ENCODE data around the gene RDH8. TPM values are rescaled to one million over a fixed set of nuclear protein-coding genes. Genes with fewer than 3 reads are reported as not detected.

The RDH8 gene, protein sequence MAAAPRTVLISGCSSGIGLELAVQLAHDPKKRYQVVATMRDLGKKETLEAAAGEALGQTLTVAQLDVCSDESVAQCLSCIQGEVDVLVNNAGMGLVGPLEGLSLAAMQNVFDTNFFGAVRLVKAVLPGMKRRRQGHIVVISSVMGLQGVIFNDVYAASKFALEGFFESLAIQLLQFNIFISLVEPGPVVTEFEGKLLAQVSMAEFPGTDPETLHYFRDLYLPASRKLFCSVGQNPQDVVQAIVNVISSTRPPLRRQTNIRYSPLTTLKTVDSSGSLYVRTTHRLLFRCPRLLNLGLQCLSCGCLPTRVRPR
- total RNA-seq, result not detected in 2 replicates

DNA sequence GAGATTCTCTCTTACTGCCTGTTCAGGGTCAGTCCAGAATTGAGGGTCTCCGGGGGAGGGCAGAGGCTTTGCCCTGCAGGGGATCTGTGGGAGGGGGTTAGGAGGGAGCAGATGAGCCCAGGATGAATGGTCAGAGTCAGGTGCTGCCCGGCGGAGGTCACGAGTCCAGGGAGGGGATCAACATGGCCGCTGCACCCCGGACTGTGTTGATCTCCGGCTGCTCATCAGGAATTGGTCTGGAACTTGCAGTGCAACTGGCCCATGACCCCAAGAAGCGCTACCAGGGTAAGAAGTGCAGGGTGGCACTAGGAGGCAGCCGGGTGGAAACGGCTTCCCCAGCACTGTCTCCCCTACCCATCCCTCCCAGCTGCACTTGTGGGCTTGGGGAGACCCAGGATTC, at the start of gene RDH8:
Gene RDH8, plus strand, starts transcription at position 168 of the 400 bp plus-strand sequence. Its CDS starts 15 bp downstream, at position 183.

DNA sequence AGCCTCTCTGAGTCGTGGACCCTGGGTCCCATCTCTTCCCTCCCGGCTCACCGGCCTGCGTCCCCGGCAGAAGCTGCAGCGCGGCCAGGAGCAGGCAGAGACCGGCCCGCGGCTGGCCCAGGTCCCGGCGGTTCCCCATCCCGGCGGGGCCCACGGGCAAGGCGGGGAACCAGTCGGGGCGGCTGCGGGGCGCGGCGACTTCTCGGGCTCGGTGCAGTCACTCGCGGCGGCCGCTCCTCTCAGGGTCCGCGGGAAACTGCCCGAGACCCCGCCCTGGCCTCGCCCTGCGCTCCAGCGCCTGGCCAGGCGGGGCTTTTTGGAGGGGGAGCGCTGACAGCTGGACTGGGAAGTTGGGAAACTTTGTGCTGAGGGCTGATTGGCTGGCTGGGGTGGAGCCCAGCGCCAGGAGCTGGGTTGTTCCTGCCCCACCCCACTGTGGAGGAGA, 3.0 kb upstream of the RDH8 start, which contains the start of gene COL5A3:
Gene COL5A3, minus strand, starts transcription at position 258 of the 445 bp plus-strand sequence. Its CDS starts 119 bp downstream, at position 139.

Other genes starting within 250 kb of the RDH8 start
- 9.7 and 18.0 TPM in 2 replicates for gene ZNF846, start 244.7 kb upstream of the RDH8 start, total RNA-seq
- gene FBXL12, start 194.4 kb upstream of the RDH8 start, total RNA-seq, result 15.1 and 19.5 TPM in 2 replicates
- gene UBL5, start 185.6 kb upstream of the RDH8 start, total RNA-seq, result 88.2 and 107 TPM in 2 replicates
- 95.7 and 96.8 TPM in 2 replicates for gene PIN1, start 178.2 kb upstream of the RDH8 start, total RNA-seq
- 5.0 and 112 TPM in 2 replicates for gene OLFM2, start 77.0 kb upstream of the RDH8 start, total RNA-seq
- gene COL5A3, start 3.0 kb upstream of the RDH8 start, total RNA-seq, result 8.6 and 138 TPM in 2 replicates
- gene SHFL, start 72.8 kb downstream of the RDH8 start, total RNA-seq, result 27.1 and 27.7 TPM in 2 replicates
- 0.46 and 0.73 TPM in 2 replicates for gene ANGPTL6, start 89.2 kb downstream of the RDH8 start, total RNA-seq
- gene PPAN, start 92.9 kb downstream of the RDH8 start, total RNA-seq, result 34.7 and 50.3 TPM in 2 replicates
- gene P2RY11, start 98.2 kb downstream of the RDH8 start, total RNA-seq, result 5.9 and 10.1 TPM in 2 replicates
- 202 and 222 TPM in 2 replicates for gene EIF3G, start 106.4 kb downstream of the RDH8 start, total RNA-seq
- gene DNMT1, start 181.5 kb downstream of the RDH8 start, total RNA-seq, result 26.7 and 30.3 TPM in 2 replicates
- 11.9 and 14.6 TPM in 2 replicates for gene S1PR2, start 217.8 kb downstream of the RDH8 start, total RNA-seq
- gene MRPL4, start 238.7 kb downstream of the RDH8 start, total RNA-seq, result 18.1 and 25.0 TPM in 2 replicates